Measurements from ENCODE around the gene NAV2. TPM values are rescaled to one million over a fixed set of nuclear protein-coding genes. Genes with fewer than 3 reads are reported as not detected.

Gene NAV2
- total RNA-seq, 1 experiment from 2014 or later, result 8.8 TPM

DNA sequence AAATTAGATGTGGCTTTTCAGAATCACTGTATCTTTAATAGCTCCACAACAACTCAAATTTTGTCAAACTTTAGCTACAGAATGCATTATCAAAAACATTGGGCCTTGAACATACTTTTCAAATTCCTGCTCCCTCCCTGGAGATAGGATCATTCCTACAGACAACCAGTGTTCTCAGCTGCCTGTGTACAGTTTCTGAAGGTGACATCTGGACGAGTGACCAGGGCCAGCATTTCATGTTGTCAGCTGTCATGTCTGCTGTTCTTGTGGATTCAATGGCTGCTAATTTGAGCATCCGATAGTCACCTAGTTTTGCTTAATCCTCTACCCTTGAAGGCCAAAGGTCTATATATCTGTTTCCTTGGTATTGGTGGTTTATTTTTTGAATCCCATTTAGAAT lies 259.5 kb downstream of the NAV2 start:
- no peak for DNase-seq (ENCODE audit: low spot score)

- no peak for DNase-seq (ENCODE audit: low spot score)
These were observed 260.0 kb downstream of the NAV2 start for GRCh38 chr11:19972651-19973050.

- no peak for DNase-seq (ENCODE audit: low spot score)
These were observed 260.5 kb downstream of the NAV2 start for GRCh38 chr11:19973136-19973635.

DNA sequence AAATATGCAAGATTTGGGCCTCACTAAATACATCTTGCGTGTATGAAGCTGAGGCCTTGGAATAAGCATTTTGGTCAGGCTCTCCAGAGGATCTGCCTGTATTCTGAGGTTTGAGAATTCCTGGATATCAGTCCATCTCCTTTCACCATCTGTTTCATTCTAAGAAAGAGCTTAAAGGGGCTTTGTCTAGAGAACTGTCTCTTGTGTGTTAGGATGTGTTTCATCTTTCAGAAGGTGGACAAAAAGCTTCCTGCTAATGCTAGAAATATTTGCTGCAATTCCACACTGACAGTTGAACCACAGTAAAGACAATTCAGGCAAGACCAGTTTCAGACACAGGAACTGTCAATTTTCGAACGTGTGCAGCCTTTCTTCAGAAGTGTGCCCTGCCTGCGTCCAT lies 262.2 kb downstream of the NAV2 start:
- DNase-seq (ENCODE audit: low spot score), result no peak

DNA sequence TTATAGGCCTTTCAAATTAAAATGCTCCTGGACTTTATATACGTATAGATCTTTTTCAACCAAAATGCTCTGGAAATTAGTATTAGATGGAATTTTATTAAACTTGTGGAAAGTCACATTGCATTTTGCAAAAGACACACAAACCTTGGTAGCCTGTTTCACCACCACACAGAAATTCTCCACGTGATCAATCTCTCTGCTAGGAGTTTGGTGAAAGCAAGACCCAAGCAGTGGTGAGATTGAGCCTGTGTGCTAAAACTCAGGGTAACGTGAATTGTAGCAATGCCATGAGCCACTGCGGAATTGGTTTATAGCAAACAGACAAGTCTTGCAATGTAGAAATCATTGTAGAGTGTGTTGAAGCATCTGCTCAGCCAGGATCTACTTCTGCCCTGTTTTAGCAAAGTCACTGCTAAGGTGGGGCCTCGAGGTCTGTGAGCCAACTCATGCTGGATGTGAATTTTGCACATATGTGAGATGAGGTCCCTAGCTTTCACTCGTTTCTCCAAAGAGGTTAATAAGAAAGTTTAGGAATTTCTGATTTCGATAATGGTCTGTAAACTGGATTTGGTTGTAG lies 262.9 kb downstream of the NAV2 start:
- no peak for DNase-seq (ENCODE audit: low spot score)

- no peak for DNase-seq (ENCODE audit: low spot score)
These were observed 263.8 kb downstream of the NAV2 start for GRCh38 chr11:19976281-19976941.

GRCh38 chr11:19977941-19978340 lies 265.3 kb downstream of the NAV2 start:
- DNase-seq (ENCODE audit: low spot score), result no peak

- DNase-seq (ENCODE audit: low spot score), result peak; percentile 67
These were observed 266.3 kb downstream of the NAV2 start for GRCh38 chr11:19978668-19979518.

- DNase-seq (ENCODE audit: low spot score), result no peak
These were observed 266.8 kb downstream of the NAV2 start for GRCh38 chr11:19979519-19979845.

DNA sequence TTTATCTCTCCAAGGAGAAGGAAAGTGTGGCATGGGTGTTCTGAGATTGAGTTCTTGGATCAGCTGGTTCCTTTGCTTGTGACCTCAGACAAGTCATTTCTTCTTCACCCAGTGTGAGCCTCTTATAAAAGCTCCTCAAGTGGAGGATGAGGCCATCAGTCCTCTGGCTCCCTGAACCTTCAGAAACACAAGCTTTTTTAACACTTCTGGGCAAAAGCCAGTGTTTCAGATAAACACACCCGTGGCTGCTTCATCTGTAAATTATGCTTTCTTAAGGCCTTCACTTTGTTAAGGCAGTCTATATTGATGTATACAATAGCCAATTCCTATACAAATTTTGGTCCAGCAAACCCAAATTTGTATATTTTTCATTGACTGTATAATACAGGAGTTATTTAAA lies 267.8 kb downstream of the NAV2 start:
- DNase-seq (ENCODE audit: low spot score), result no peak

- no peak for DNase-seq (ENCODE audit: low spot score)
These were observed 268.5 kb downstream of the NAV2 start for GRCh38 chr11:19980957-19981669.

GRCh38 chr11:19982774-19983495 lies 270.3 kb downstream of the NAV2 start:
- DNase-seq (ENCODE audit: low spot score), result no peak

GRCh38 chr11:19984048-19984742 lies 271.6 kb downstream of the NAV2 start:
- no peak for DNase-seq (ENCODE audit: low spot score)

DNA sequence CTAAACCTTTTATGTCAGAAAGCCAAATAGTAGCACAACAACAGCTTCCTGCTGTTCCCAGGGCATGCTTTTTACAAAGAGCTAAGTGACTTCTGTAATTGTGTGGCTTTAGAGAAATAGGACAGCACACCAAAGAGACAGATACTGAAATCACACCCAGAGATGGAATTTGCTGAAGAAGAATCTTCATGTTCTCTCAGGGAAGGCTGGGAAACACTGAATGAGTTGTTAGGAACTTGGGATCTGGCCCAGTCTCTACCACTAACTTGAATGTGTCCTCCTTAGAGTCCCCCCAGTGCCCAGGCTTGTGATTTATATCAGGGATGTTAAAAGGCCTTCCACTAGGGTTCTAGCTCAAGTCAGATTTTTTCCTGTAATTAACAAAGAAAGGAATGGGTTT lies 272.5 kb downstream of the NAV2 start:
- DNase-seq (ENCODE audit: low spot score), result no peak

GRCh38 chr11:19987331-19987801 lies 274.7 kb downstream of the NAV2 start:
- no peak for DNase-seq (ENCODE audit: low spot score)

DNA sequence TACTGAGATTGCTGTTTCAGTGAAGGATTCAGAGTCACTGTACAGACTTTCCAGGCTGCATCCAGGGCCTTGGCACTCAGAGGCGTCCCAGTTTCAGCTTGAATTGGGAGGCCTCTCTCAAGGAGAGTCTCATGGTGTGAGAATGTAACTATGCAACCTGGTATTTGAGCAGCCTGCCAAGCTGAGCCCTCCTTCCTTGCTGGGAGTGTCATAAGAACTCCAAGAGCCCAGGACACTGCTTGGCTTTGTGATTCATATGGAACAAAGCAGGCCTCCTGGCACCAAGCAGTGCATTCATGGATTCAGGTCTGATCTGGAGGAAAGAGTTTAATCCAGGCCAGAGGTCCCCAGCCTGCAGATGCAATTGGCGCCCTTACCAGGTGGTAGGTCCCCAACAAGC lies 276.0 kb downstream of the NAV2 start:
- DNase-seq (ENCODE audit: low spot score), result no peak

GRCh38 chr11:19989191-19989590 lies 276.6 kb downstream of the NAV2 start:
- no peak for DNase-seq (ENCODE audit: low spot score)

DNA sequence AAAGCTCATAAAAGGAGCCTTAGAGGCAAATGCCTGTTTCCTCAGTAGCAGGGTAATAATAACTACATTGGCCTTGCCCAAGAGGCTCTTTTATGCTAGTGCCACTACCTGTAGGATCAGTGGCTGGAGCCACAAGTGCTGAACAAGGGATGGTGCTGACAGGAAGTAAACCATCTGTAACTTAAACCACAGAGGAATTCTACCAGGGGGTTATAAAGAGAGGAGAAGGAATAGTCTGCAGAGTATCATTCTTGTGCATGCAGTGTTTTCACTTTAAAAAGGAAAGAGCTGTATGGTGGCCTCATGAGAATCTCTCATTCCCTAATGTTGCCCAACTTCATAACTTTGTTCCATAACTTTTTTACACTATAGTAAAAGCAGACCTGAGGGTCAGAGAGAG lies 279.5 kb downstream of the NAV2 start:
- DNase-seq (ENCODE audit: low spot score), result no peak

DNA sequence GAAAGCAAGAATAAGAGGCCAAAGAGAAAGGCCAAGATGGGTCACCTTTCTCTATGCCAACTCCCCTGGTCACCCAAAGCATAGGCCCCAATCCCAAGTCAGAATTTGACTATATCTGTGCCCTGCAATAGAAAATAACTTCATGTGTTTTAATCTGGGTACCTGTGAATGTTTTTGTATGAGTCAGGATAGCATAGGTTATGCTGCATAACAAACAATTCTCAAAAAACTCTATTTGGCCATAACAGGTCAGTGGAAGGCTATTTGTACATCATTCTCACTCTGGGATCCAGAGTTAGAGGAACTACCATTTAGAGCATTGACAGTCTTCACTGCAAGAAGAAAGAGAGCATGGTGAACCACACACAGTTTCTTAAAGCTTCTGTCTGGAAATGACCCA lies 280.4 kb downstream of the NAV2 start:
- DNase-seq (ENCODE audit: low spot score), result no peak

GRCh38 chr11:19994672-19995071 lies 282.0 kb downstream of the NAV2 start:
- DNase-seq (ENCODE audit: low spot score), result no peak

DNA sequence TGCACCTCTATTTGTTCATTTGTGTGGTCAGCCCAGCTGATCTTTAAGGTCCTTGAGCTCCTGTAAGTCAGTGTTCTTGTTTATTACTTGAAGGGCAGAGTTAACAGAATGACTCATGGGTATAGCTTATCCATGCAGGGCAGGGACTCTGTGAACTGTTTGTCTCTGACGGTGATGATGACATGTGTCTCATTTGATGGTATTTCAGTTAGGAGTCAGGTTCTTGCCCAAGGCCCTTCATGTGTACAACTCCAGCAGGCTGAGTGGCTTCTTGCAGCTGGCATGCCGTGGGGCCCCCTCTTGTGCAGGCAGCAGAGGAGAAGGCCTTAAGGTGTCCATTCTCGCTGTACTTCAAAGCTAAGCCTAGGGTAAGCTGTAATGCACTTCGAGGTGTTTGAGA lies 282.5 kb downstream of the NAV2 start:
- DNase-seq (ENCODE audit: low spot score), result peak; percentile 19

Data from A172 (cell line).